Keratinocyte (primary cell): ENCODE results near the gene UBE2J2. TPM values are rescaled to one million over a fixed set of nuclear protein-coding genes. Genes with fewer than 3 reads are reported as not detected.

ENCODE experiments used
- DNase-seq: peaks from one replicate; pipeline ENCODE4 v3.0.0-alpha.2; 2011; ENCODE audit warnings: low read depth, missing footprints, low spot score
- FAIRE-seq: peaks from 2 replicates; lab custom pipeline; 2011; peaks lifted over from hg19 to GRCh38; lab: Jason Lieb, UNC
- H2AFZ ChIP-seq: 2 replicates; pipeline ENCODE4 v1.6.0; 2012; ENCODE audit warnings: low read length, control low read depth, inconsistent platforms; ENCODE audit not compliant: control insufficient read depth
- H3K27ac ChIP-seq: 2 replicates; pipeline ENCODE4 v1.5.1; 2011; ENCODE audit warnings: low read length; ENCODE audit not compliant: control insufficient read depth, insufficient read depth
- H3K27me3 ChIP-seq: 3 replicates; pipeline ENCODE4 v1.6.0; 2011; ENCODE audit warnings: low read length; ENCODE audit not compliant: control insufficient read depth, insufficient read depth; ENCODE audit errors: extremely low read depth
- H3K36me3 ChIP-seq, 2 experiments: 2 replicates in 1 of 2; 3 replicates in 1 of 2; pipeline ENCODE4 v1.5.1; 2011; ENCODE audit warnings: low read length in 2 of 2, mild to moderate bottlenecking in 1 of 2; ENCODE audit not compliant: control insufficient read depth in 2 of 2, insufficient read depth in 2 of 2; ENCODE audit errors: extremely low read depth in 1 of 2
- H3K4me1 ChIP-seq: 3 replicates; pipeline ENCODE4 v1.5.1; 2011; ENCODE audit warnings: low read length; ENCODE audit not compliant: control insufficient read depth, insufficient read depth; ENCODE audit errors: extremely low read depth
- H3K4me2 ChIP-seq: 3 replicates; pipeline ENCODE4 v1.6.0; 2011; ENCODE audit warnings: low read depth, low read length; ENCODE audit not compliant: control insufficient read depth, insufficient read depth; ENCODE audit errors: extremely low read depth
- H3K4me3 ChIP-seq, 3 experiments: fragments of 200-600 bp in 1 of 3; sonication (generic) in 1 of 3; 2 replicates in 2 of 3; 3 replicates in 1 of 3; pipeline ENCODE4 v1.5.1; 2011 to 2016; ENCODE audit warnings: low read length in 3 of 3, mild to moderate bottlenecking in 3 of 3, control low read depth in 2 of 3, inconsistent platforms in 1 of 3, low read depth in 1 of 3, mixed read lengths in 1 of 3, mixed run types in 1 of 3, moderate library complexity in 1 of 3; ENCODE audit not compliant: control insufficient read depth in 2 of 3, insufficient read depth in 2 of 3; ENCODE audit errors: extremely low read depth in 1 of 3
- H3K79me2 ChIP-seq: 2 replicates; pipeline ENCODE4 v1.6.0; 2012; ENCODE audit warnings: low read length; ENCODE audit not compliant: control insufficient read depth, insufficient read depth
- H3K9ac ChIP-seq: 3 replicates; pipeline ENCODE4 v1.6.0; 2011; ENCODE audit warnings: low read length; ENCODE audit not compliant: control insufficient read depth, insufficient read depth; ENCODE audit errors: extremely low read depth
- H3K9me1 ChIP-seq: 3 replicates; pipeline ENCODE4 v1.6.0; 2011; ENCODE audit warnings: low read length; ENCODE audit not compliant: control insufficient read depth, insufficient read depth; ENCODE audit errors: extremely low read depth
- H3K9me3 ChIP-seq: 2 replicates; pipeline ENCODE4 v1.5.1; 2012; ENCODE audit warnings: low read depth, low read length; ENCODE audit not compliant: control insufficient read depth
- H4K20me1 ChIP-seq: 3 replicates; pipeline ENCODE4 v1.6.0; 2011; ENCODE audit warnings: low read length; ENCODE audit not compliant: control insufficient read depth, insufficient read depth; ENCODE audit errors: extremely low read depth
- CTCF ChIP-seq, 3 experiments: IDR thresholded peaks in 1 of 3; conservative IDR thresholded peaks in 1 of 3; optimal IDR thresholded peaks in 1 of 3; 2 replicates in 2 of 3; 3 replicates in 1 of 3; pipeline versions ENCODE3 to v1.5.1; 2011; ENCODE audit warnings: low read length in 3 of 3, mild to moderate bottlenecking in 3 of 3, moderate library complexity in 2 of 3, control low read depth in 1 of 3, inconsistent platforms in 1 of 3; ENCODE audit not compliant: insufficient read depth in 2 of 3; ENCODE audit errors: extremely low read depth in 1 of 3
- EZH2 ChIP-seq: IDR thresholded peaks from one replicate; pipeline ENCODE4 v1.6.1; 2012; ENCODE audit warnings: inconsistent platforms, mild to moderate bottlenecking, low read length, moderate library complexity
- dilution Hi-C: fragments of 300-500 bp; cut with MboI; formaldehyde crosslinking; loops from one replicate; pipeline ENCODE4 v1.7.0; 2020; ENCODE audit warnings: low sequenced_read_pairs; ENCODE audit not compliant: extremely low pct_ligation_motif_present
- polyA plus RNA-seq, 5 experiments: library from polyadenylated mRNA; depleted of rRNA in 3 of 5; stranded (reverse) in 3 of 5; stranded (forward) in 1 of 5; unstranded in 1 of 5; fragments of >200 nt; gene quantifications; 1 replicate in 1 of 5; 2 replicates in 3 of 5; 3 replicates in 1 of 5; pipeline versions ENCODE4 v1.2.1 to v1.2.3, GENCODE V29; 2011 to 2012; ENCODE audit warnings: missing spikeins in 2 of 5, low read depth in 1 of 5, low replicate concordance in 1 of 5

Gene UBE2J2
- polyA plus RNA-seq, 1 donor (not counting 4 experiments of a cell fraction or from before 2014, with no cell fraction given), result 27.0 TPM

GRCh38 chr1:1272341-1273208 lies 1.1 kb downstream of the UBE2J2 start:
- peaks cover 31% of the 10 kb centered on the region for H3K4me1 ChIP-seq
- DNase-seq (no peak), FAIRE-seq (no peak)
- H3K36me3 ChIP-seq, result peaks cover 11 to 12% of the 10 kb centered on the region in 2 experiments
- dilution Hi-C loops, result no loop called here
- peak overlapping the region; percentile 91 for H3K9ac ChIP-seq
- H3K4me2 ChIP-seq, result peak overlapping the region; percentile 100
- peak overlapping the region; percentile 64 to 98 (median 92) for H3K4me3 ChIP-seq
- no peak for TF ChIP-seq EZH2
- no peak for TF ChIP-seq CTCF (optimal IDR thresholded peaks at IDR 0.05 in 1 of 3, IDR thresholded peaks at IDR 0.05 in 1 of 3, conservative IDR thresholded peaks at IDR 0.05 in 1 of 3; ENCODE audit: extremely low read depth in 1 of 3, insufficient read depth in 2 of 3, low read length in 3 of 3)
- no peaks in the 10 kb centered on the region for H3K9me3 ChIP-seq
- peaks cover 7% of the 10 kb centered on the region for H3K9me1 ChIP-seq
- H3K27ac ChIP-seq, result peak overlapping the region; percentile 76
- H3K27me3 ChIP-seq, result no peaks in the 10 kb centered on the region
- peaks cover 19% of the 10 kb centered on the region for H4K20me1 ChIP-seq
- no peak overlapping the region for H2AFZ ChIP-seq
- peaks cover 55% of the 10 kb centered on the region for H3K79me2 ChIP-seq

- no peak for DNase-seq
- Histone ChIP-seq H3K4me2 (peak overlapping the region; percentile 54), H2AFZ (no peak overlapping the region), H3K27me3 (no peaks in the 10 kb centered on the region), H3K9me1 (peaks cover 7% of the 10 kb centered on the region), H3K9ac (peak overlapping the region; percentile 37), H3K36me3 (peaks cover 15 to 16% of the 10 kb centered on the region in 2 experiments), H3K79me2 (peaks cover 65% of the 10 kb centered on the region), H3K27ac (peak overlapping the region; percentile 47), H4K20me1 (peaks cover 21% of the 10 kb centered on the region), H3K9me3 (no peaks in the 10 kb centered on the region), H3K4me3 (no peak overlapping the region), H3K4me1 (peaks cover 31% of the 10 kb centered on the region)
- no peak for TF ChIP-seq CTCF (optimal IDR thresholded peaks at IDR 0.05 in 1 of 3, IDR thresholded peaks at IDR 0.05 in 1 of 3, conservative IDR thresholded peaks at IDR 0.05 in 1 of 3; ENCODE audit: extremely low read depth in 1 of 3, insufficient read depth in 2 of 3, low read length in 3 of 3)
- TF ChIP-seq EZH2, result no peak
- dilution Hi-C loops, result no loop called here
- no peak for FAIRE-seq
Observed at GRCh38 chr1:1270813-1271212, 2.8 kb downstream of the UBE2J2 start.
